ENCODE measurements around the gene ZAP70.
A peak's percentile ranks its signal among the peaks of the same experiment; 100 is the strongest.
"Not testable (repeated sequence)": the region's sequence is repeated elsewhere in the genome, so short reads cannot be mapped to it uniquely, and the experiment has no call there.

ZAP70 gene
- total RNA-seq = 556 to 579 reads per million in 2 donors

- DNase-seq = peak; percentile 43
These were observed at the start of gene ZAP70 for GRCh38 chr2:97713296-97714083. TSS of gene ZAP70 (plus strand) at chr2:97713576. CDS start at chr2:97724037, 10,461 bp downstream.

DNA sequence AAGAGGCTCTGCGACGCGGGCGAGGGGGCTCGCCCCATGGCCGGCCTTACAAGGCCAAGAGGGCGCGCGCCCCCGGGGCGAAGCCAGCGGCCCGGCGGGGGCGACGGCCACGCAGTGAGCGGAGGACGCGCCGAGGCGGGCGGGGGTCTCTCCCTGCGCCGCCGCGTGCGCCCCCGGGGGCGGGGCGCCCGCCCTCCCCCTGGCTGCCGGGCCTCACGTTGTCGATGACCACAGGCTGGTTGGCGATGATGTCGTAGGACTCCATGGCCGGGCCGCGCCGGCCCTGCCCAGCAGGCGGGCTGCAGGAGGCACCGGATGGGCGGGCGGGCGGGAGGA, 49.8 kb upstream of the ZAP70 start:
- DNase-seq = no peak

- peak; percentile 97 for DNase-seq
These were observed 49.3 kb upstream of the ZAP70 start, which contains the start of gene ACTR1B for GRCh38 chr2:97663962-97664635. TSS of gene ACTR1B (minus strand) at chr2:97664044. CDS start at chr2:97663890, 154 bp downstream.

DNA sequence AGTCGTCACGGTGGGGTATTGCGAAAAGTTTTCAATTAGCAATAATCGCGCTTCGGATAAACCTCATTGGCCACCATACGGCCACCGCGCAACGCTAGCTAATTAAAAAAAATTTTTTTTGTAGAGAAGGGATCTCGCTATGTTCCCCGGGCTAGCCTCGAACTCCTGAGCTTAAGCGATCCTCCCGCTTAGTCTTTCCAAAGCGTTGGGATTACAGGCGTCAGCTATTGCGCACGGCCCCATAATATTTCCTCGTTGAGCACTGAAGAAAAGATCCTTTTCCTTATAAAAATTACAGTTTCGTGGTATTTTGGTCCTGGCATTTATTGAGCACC, 48.8 kb upstream of the ZAP70 start:
- DNase-seq = no peak

- DNase-seq = no peak
These were observed 43.9 kb upstream of the ZAP70 start, which contains the start of gene C2orf92 for GRCh38 chr2:97669448-97669847. TSS of gene C2orf92 (plus strand) at chr2:97669713. CDS start at chr2:97669789, 76 bp downstream.

DNA sequence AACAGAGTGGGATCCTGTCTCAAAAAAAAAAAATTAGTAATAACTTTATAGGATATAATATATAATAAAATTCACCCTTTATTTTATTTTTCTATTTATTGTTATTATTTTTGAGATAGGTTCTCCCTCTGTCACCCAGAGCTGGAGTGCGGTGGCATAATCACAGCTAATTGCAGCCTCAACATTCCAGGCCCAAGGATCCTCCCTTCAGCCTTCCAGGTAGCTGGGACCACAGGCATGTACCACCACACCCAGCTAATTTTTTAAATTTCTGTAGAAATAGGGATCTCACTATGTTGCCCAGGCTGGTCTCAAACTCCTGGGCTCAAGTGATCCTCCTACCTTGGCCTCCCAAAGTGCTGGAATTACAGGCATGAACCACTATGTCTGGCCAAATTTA, 42.9 kb upstream of the ZAP70 start:
- DNase-seq = no peak

DNA sequence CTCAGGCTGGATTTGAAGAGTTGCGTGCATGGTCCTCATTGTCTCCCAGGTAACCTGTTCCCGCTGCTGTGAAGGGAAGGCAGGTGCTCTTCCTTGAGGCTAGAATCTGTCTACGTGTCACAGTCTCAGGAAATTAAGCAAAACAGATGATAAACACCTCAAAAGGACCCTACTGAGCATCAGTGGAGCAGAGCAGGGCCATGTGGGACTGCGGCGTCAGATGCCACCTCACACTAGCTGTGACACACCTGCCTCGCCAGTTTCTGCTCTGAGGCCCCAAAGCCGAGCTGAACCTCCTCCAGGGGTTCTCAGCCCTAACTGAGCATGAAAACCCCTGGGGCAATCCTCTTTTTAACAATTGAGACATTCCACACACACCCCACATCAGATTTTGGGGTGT, 41.9 kb upstream of the ZAP70 start:
- DNase-seq = no peak

DNA sequence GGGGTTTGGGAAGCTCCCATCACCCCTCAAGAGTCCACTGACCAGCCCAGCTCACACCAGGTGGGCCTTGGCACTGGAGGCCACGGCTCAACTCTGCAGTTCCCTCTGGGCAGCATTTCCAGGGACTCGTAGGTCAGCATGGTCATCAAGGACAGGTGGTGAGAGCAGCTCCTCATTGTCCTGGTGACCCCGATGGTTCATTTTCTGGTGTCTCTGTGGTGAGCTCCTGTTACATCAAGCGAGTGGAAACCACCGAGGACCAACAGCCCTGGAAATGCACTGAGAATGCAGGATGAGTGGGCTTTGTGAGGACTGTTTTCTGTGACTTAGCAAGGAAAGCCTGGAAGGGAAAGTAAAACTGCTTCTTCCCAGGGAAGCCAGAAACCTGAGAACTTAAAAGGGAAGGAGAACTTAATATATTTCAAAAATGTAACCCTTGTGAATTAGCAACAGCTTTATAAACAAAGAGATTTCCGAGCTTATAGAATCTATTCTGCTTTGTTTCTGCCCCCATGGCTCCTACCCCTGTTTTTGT, 40.7 kb upstream of the ZAP70 start:
- DNase-seq = not testable (repeated sequence)

GRCh38 chr2:97673182-97673914, 40.0 kb upstream of the ZAP70 start:
- no peak for DNase-seq

DNA sequence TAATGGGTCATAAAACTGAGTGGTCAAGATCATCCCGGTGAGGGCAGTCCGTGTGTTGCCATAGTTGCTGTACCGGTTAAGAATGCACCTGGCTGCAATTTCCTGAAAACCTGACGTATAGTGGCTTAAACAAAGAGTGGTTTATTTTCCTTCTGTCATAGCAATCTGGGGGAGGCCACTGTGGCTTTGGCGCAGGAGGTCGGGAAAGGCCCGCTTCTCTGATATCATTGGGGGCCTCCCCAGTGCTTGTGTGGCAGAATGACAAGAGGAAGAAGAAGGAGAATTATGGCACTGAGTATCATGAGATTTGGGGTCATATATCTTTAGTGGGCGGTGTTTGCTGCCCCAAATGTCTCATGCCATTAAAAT, 39.5 kb upstream of the ZAP70 start:
- DNase-seq = no peak

DNA sequence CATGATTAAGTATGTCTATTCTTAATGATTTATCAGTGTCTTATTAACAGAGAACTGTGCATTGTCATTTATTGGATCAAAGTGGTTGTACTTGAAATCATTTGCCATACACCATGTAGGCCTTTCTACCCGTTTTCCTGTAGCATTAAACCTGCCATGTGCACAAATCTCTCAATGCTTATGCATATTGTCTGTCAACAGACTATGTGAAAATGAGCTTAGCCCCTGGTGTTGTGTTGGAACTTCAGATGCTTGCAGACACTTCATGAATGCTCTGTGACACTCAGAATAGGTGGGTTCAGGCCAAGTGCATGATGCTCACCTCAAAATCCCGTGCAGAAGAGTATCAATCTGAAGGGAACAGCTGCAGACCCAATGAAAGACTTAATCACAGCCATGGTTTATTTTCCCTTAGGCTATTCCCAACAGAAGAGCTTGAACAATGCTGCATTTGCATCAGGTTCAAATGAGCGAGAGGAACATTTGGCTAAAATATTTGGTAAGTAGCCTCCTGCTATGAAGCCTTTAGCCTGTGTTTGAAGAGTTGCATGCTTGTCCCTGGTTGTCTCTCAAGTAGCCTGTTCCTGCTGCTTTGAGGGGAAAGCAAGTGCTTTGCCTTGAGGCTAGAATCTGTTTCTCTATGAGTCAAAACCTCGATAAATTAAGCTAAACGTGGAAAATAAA, 37.8 kb upstream of the ZAP70 start:
- DNase-seq = no peak

GRCh38 chr2:97676620-97677019, 36.8 kb upstream of the ZAP70 start:
- no peak for DNase-seq

DNA sequence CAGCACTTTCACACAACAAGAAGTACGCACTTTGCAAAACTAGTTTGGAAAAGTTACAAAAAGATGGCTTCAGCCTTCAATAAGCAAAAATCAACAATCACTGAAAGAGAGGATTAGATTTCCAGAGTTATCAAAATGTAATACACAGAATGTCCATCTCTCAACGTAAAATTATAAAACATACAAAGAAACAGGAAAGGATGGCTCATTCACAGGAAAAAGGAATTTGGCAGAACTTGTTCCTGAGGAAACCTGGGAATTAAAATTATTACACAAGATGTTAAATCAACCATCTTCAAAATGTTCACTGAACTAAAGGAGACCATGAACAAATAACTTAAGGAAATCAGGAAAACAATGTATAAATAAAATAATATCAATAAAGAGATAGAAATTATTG, 35.9 kb upstream of the ZAP70 start:
- DNase-seq = no peak

DNA sequence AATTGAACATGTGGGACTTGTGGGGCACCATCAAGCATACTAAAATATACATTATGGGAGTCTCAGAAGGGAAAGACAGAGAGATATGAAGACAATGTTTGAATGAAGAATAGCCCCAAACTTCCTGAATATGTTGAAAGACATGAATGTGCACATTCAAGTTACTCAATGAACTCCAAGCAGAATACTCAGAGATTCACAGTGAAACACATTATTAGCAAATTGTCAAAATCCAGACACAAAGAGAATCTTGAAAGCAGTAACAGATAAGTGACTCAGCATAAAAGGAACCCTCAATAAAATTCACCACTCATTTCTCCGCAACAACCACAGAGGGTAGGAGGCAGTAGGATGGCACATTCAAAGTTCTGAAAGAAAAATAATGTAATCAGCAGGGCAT, 35.1 kb upstream of the ZAP70 start:
- DNase-seq = no peak

DNA sequence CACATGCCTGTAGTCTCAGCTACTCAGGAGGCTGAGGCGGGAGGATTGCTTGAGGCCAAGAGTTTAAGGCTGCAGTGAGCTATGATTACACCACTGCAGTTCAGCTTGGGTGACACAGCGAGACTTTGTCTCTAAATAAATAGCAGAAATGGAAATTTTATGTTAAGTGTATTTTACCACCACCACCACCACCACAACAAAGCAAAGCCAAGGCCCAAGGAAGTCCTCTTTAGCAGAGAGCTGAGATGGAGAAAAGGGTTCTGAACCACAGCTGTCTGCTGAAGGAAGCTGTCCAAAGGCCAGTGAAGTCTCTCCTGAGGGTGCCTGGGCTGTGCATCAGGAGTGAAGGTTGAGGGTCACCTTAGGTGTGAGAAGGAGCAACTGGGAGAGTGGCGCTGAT, 26.1 kb upstream of the ZAP70 start:
- not testable (repeated sequence) for DNase-seq

GRCh38 chr2:97688062-97688827, 25.1 kb upstream of the ZAP70 start:
- DNase-seq = no peak

- no peak for DNase-seq
These were observed 22.2 kb upstream of the ZAP70 start for GRCh38 chr2:97691166-97691565.

DNA sequence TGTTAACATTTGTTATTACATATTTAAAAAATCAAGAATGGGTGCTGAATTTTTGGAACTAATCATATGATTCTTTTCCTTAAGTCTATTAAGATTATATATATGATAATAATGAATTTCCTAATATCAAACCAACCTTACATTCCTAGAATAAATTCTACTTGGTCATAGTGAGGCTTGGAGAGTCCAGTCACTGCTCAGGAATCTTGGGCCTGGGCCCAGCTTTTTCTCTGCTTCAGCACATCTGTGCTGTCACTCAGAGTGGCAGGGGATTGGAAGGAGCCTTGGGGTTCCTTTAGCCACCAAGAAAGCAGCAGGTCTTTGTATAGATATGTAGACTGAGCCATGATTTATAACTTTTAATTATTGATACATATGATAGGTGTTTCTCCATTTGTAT, 19.9 kb upstream of the ZAP70 start:
- no peak for DNase-seq

DNA sequence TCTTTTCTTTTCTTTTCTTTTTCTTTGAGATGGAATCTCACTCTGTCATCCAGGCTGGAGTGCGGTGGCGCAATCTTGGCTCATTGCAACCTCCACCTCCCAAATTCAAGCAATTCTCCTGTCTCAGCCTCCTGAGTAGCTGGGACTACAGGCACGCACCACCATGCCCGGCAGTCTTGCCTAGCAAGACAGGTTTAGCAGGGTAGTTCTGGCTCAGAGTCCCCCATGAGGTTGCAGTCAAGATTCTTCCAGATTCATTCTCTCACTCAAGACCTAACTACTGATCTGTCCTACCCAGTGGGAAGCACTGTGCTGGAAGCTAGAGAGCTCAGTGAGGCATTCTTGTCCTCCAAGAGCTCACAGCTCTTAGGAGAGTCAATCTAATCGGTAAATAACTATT, 17.6 kb upstream of the ZAP70 start:
- no peak for DNase-seq

- DNase-seq = peak; percentile 45
These were observed 15.8 kb upstream of the ZAP70 start for GRCh38 chr2:97697252-97698235.

DNA sequence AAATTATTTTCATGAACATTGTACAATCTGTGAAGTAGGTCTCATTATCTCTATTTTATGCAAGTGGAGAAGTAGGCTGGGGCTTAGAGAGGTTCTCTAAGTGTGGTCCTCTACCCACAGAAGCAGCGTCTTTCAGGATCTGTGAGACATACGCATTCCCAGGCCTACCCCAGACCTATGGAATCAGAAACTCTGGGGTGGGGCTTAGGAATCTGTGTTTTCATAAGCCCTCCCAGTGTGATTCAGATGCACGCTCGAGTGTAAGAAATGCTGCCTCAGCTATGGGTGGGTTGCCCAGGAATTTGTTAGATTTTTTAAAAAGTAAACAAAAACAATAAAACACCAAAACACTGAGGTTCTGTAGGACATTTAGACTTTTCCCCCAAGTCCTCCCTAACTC, 14.8 kb upstream of the ZAP70 start:
- no peak for DNase-seq
